NCI-H2196 (cell line): ENCODE data around the gene ST3GAL5.

Experiments used
- DNase-seq: peaks from one replicate; lab custom pipeline; 2025; ENCODE audit not compliant: unreplicated experiment; lab: John Stamatoyannopoulos, UW

Gene ST3GAL5

DNA sequence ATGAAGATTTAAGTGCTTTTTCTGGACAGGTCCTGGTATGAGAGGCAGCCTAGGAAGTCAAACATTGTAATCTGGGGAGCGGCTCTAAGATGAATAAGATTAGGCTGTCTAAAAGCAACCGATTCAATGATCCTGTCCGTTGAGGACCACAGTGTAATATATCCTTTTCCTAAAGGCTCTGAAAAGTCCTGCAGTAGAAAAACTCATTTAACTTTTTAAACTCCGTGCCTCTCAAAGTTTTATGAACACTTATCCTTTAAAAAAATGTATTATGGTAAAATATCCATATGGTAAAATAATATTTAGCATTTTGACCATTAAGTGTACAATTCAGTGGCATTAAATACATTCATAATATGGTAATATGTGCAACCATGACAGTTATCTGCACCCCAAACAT lies 95.2 kb downstream of the ST3GAL5 start:
- DNase-seq = no peak

- DNase-seq = no peak
These were observed 95.9 kb downstream of the ST3GAL5 start for GRCh38 chr2:85792783-85793441.

- DNase-seq = no peak
These were observed 96.9 kb downstream of the ST3GAL5 start for GRCh38 chr2:85791704-85792565.

DNA sequence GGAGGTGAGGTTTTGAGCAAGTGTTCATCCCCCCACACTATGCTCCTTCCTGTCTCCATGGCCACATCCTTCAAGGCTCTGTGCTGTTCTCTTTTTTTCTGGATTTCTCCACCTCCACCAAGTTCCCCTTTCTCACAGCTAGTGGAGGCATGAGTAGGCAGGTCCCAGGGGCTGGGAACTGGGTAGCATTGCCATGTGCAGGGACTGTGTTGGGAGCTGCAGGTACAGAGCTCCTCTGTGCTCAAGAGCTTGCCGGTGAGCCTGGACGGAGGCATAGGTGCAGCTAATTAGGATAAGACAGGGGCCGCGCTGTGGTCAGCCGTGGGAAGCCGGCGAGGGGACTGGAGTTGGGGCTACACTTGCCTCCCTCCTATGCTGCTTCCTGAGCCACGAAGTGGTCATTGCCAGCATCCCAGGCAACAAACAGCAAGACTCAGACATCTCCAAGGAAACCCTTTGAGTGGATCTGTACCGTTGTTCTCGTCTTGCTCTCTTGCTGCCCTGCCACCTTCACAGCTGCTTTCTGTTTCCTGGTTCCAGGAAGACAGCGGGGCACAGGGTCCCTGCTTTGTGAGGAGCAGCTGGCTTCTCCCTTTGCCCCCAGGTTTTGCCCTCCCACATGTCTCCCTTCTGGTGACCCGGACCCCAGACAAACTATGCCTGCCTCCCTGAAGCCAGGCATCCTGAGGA lies 98.1 kb downstream of the ST3GAL5 start:
- DNase-seq = no peak

- DNase-seq = no peak
These were observed 98.8 kb downstream of the ST3GAL5 start for GRCh38 chr2:85790032-85790431.

- no peak for DNase-seq
These were observed 99.5 kb downstream of the ST3GAL5 start for GRCh38 chr2:85789271-85789670.

DNA sequence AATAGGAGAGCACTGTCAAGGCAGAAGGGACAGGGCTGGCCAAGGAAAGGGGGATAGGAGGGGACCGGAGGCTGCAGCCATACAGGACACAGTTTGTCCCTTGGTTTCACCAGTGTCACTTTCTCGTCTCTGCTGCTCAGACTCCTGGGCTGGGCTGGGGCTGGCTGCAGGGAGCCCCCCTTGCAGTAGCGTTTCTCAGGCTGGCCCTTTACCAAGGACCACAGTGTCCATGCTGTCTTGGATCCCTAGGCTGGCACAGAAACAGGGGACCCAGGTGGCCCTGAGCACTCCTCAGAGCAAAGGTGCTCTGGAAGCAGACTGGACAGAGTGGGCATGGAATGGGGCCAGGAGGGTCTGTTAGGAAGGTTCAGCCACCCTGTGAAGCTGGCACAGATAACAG lies 100.2 kb downstream of the ST3GAL5 start:
- DNase-seq = no peak

- DNase-seq = no peak
These were observed 100.8 kb downstream of the ST3GAL5 start for GRCh38 chr2:85787981-85788340.

- no peak for DNase-seq
These were observed 101.4 kb downstream of the ST3GAL5 start for GRCh38 chr2:85787282-85787980.
